MM.1S (cell line): ENCODE results near the gene HDAC5.

ENCODE experiments used
- EZH2 ChIP-seq: fragments of 300-600 bp; sonication (generic); optimal IDR thresholded peaks from 2 replicates; pipeline ENCODE3; 2017; ENCODE audit warnings: low read depth, mild to moderate bottlenecking, antibody characterized with exemption, low read length, mixed read lengths
- EZH2phosphoT487 ChIP-seq: fragments of 300-600 bp; sonication (generic); IDR thresholded peaks from 2 replicates; pipeline ENCODE4 v1.6.1; 2018; ENCODE audit warnings: antibody characterized with exemption, low read length
- TF ChIP-seq, protein P1 (sequence below): fragments of 300-600 bp; sonication (generic); IDR thresholded peaks from 2 replicates; pipeline ENCODE4 v1.5.1; 2016; ENCODE audit warnings: antibody characterized with exemption, low read length, mixed read lengths

DNA sequence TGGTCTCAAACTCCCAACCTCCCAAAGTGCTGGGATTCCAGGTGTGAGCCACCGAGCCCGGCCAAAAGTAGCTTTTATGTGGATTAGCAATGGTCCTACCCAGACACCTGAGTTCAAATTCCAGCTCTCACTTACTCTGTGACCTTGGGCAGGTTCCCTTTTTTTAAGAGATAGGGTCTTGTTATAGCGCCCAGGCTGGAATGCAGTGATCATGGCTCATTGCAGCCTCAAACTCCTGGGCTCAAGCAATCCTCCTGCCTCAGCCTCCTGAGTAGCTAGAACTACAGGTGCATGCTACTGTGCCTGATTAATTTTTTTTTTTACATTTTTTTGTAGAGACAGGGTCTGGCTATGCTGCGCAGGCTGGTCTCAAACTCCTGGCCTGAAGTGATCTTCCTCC is 16.6 kb downstream of the HDAC5 start:
- TF ChIP-seq, protein P1, sequence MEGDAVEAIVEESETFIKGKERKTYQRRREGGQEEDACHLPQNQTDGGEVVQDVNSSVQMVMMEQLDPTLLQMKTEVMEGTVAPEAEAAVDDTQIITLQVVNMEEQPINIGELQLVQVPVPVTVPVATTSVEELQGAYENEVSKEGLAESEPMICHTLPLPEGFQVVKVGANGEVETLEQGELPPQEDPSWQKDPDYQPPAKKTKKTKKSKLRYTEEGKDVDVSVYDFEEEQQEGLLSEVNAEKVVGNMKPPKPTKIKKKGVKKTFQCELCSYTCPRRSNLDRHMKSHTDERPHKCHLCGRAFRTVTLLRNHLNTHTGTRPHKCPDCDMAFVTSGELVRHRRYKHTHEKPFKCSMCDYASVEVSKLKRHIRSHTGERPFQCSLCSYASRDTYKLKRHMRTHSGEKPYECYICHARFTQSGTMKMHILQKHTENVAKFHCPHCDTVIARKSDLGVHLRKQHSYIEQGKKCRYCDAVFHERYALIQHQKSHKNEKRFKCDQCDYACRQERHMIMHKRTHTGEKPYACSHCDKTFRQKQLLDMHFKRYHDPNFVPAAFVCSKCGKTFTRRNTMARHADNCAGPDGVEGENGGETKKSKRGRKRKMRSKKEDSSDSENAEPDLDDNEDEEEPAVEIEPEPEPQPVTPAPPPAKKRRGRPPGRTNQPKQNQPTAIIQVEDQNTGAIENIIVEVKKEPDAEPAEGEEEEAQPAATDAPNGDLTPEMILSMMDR: no peak
- TF ChIP-seq EZH2: no peak
- no peak for TF ChIP-seq EZH2phosphoT487
